GM12892 (cell line): ENCODE data around the gene KCTD20.

Experiments used
- POLR2A ChIP-seq: IDR thresholded peaks from 2 replicates; pipeline ENCODE4 v1.6.1; 2011; ENCODE audit warnings: low read depth, low read length, control low read depth
- TAF1 ChIP-seq: IDR thresholded peaks from 2 replicates; pipeline ENCODE4 v1.6.1; 2011; ENCODE audit warnings: low read depth, mild to moderate bottlenecking, control low read depth, low read length, borderline replicate concordance

- TF ChIP-seq POLR2A (no peak), TAF1 (no peak)
These were observed 45.4 kb downstream of the KCTD20 start for GRCh38 chr6:36488221-36488620.
